Spleen (tissue), 11 donors: ENCODE measurements around the gene DIP2C. TPM values are rescaled to one million over a fixed set of nuclear protein-coding genes. Genes with fewer than 3 reads are reported as not detected.

Source experiments
- DNase-seq: peaks from one replicate; pipeline ENCODE4 v3.0.0-alpha.2; 2020
- H3K27ac ChIP-seq, 8 donors: fragments of 200-600 bp; sonication (generic) in 7 of 8; 1 replicate in 4 of 8; 2 replicates in 4 of 8; pipeline versions ENCODE4 v1.5.0 to v1.8.0; 2016 to 2021; ENCODE audit warnings: inconsistent platforms in 4 of 8, mild to moderate bottlenecking in 4 of 8, moderate library complexity in 1 of 8
- H3K27me3 ChIP-seq, 7 donors: fragments of 200-600 bp; sonication (generic) in 6 of 7; replicated peaks in 1 of 7; 1 replicate in 4 of 7; 2 replicates in 3 of 7; pipeline versions ENCODE4 v1.5.0 to v1.8.0; 2016 to 2021; ENCODE audit warnings: inconsistent platforms in 3 of 7, mild to moderate bottlenecking in 1 of 7
- H3K36me3 ChIP-seq, 6 donors: fragments of 200-600 bp; sonication (generic) in 5 of 6; 1 replicate in 4 of 6; 2 replicates in 2 of 6; pipeline versions ENCODE4 v1.5.0 to v1.8.0; 2016 to 2021; ENCODE audit warnings: inconsistent platforms in 2 of 6
- H3K4me1 ChIP-seq, 6 donors: fragments of 200-600 bp; sonication (generic) in 5 of 6; 1 replicate in 3 of 6; 2 replicates in 3 of 6; pipeline versions ENCODE4 v1.5.0 to v1.8.0; 2016 to 2021; ENCODE audit warnings: inconsistent platforms in 3 of 6
- H3K4me3 ChIP-seq, 8 donors: fragments of 200-600 bp; sonication (generic) in 7 of 8; 1 replicate in 4 of 8; 2 replicates in 4 of 8; pipeline versions ENCODE4 v1.5.0 to v1.8.0; 2016 to 2021; ENCODE audit warnings: inconsistent platforms in 4 of 8, mild to moderate bottlenecking in 4 of 8, moderate library complexity in 2 of 8
- H3K9me3 ChIP-seq, 8 donors: fragments of 200-600 bp; sonication (generic) in 7 of 8; 1 replicate in 4 of 8; 2 replicates in 4 of 8; pipeline versions ENCODE4 v1.5.0 to v1.8.0; 2016 to 2021; ENCODE audit warnings: inconsistent platforms in 4 of 8
- CTCF ChIP-seq, 11 experiments: fragments of 200-600 bp in 7 of 11; fragments of 450-650 bp in 4 of 11; sonication (generic) in 4 of 11; IDR thresholded peaks in 8 of 11; conservative IDR thresholded peaks in 3 of 11; 1 replicate in 7 of 11; 2 replicates in 4 of 11; pipeline versions ENCODE4 v1.4.0 to v1.8.0; 2016 to 2021; ENCODE audit warnings: antibody characterized with exemption in 11 of 11, inconsistent platforms in 4 of 11, mild to moderate bottlenecking in 1 of 11
- POLR2A ChIP-seq, 3 donors: fragments of 450-650 bp; IDR thresholded peaks; one replicate each; pipeline ENCODE4 v1.5.1; 2017; ENCODE audit warnings: antibody characterized with exemption in 3 of 3, mild to moderate bottlenecking in 1 of 3
- POLR2AphosphoS5 ChIP-seq, 3 donors: sonication (generic); formaldehyde crosslinking; IDR thresholded peaks; one replicate each; pipeline ENCODE4 v1.5.1; 2017; ENCODE audit warnings: antibody characterized with exemption in 3 of 3
- WGBS, 5 donors: extraction: QIAGEN DNeasy Blood & Tissue Kit in 3 of 5; methylation state at CpG; one replicate each; pipeline versions ENCODE4 v1.1.5 to v1.1.7; 2013 to 2018; 5-methylcytosine and 5-hydroxymethylcytosine counted together
- intact Hi-C: fragments of 100-400 bp; cut with DNase I; formaldehyde crosslinking; loops from one replicate; pipeline ENCODE4 v1.15.0; 2023; ENCODE audit warnings: low total_unique reads
- polyA plus RNA-seq, 3 donors: library from polyadenylated mRNA; stranded (reverse); fragments of 200-250 nt; gene quantifications; one replicate each; pipeline ENCODE4 v1.2.1, GENCODE V29; 2013
- total RNA-seq, 7 donors: library from RNA; depleted of rRNA in 3 of 7; stranded (reverse); fragments of >200 nt in 3 of 7; fragmentation: NEBNext Ultra II Directional in 4 of 7; extraction: Animal tissue kit (Norgen Biotek cat#: 25700) in 4 of 7; gene quantifications; one replicate each; pipeline versions ENCODE4 v1.1.0 to v1.2.1, GENCODE V29; 2016 to 2021
- donor health status: healthy with polysubstance abuse.
- donor health status: DM: no; HTN: no; CAD: no; lungs with moderate emphysema.
- donor health status: DM: no; HTN: no; CAD: no.
- donor health status: Bipolar disorder and iron deficiency.
- donor health status: healthy.
- donor health status: DM: no; HTN: no; CAD: no.
- donor health status: DM: yes; HTN: yes; CAD: no.

Gene DIP2C
- total and polyA plus RNA-seq, 10 donors, result 2.2 to 13.1 (median 9.0) TPM

DNA sequence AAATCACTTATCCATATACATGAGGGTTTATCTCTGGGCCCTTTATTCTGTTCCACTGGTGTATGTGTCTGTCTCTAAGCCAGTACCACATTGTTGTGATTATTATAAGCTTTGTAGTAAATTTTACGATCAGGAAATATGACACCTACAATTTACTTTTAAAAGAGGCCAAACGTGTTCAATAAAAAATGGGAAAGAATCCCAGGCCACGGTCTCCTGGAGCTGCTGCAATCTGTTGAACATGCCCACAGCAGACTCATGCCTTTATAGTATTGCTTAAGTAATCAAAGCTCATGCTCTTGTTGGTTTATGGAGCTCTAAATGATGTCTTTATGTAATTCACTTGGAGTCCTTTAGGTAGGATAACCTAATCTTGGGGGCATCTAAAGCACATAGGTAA lies 281.2 kb downstream of the DIP2C start:
- no peak overlapping the region for H3K4me3 ChIP-seq
- peaks cover 0 to 30% (median 0%) of the 10 kb centered on the region in 6 donors for H3K36me3 ChIP-seq
- no peaks in the 10 kb centered on the region for H3K4me1 ChIP-seq
- no peak for DNase-seq
- intact Hi-C loops, result no loop called here
- H3K27ac ChIP-seq, result no peak overlapping the region
- H3K27me3 ChIP-seq, result no peaks in the 10 kb centered on the region
- no peaks in the 10 kb centered on the region for H3K9me3 ChIP-seq
- WGBS, 5 donors, result 75 to 87% (median 85%) methylated on average over 3 of the region's 3 CpGs
- no peak for TF ChIP-seq POLR2A (IDR thresholded peaks at IDR 0.05)

DNA sequence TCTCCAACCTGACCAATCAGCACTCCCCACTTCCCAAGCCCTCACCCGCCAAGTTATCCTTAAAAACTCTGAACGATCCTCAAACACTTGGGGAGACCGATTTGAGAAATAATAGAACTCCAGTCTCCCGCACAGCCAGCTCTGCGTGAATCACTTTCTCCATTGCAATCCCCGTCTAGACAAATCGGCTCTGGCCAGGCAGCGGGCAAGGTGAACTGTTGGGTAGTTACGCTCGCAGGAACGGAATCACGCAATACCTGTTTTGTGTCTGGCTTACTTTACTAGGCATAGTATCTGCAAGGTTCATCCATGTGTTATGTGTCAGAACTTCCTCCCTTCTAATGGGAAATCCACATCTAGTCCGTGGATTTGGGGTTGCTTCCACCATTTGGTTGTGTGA lies 282.5 kb downstream of the DIP2C start:
- intact Hi-C loops, result no loop called here
- DNase-seq, result no peak
- Histone ChIP-seq H3K4me1 (no peaks in the 10 kb centered on the region), H3K27me3 (no peaks in the 10 kb centered on the region), H3K27ac (no peak overlapping the region), H3K9me3 (no peaks in the 10 kb centered on the region), H3K4me3 (no peak overlapping the region), H3K36me3 (peaks cover 0 to 30% (median 0%) of the 10 kb centered on the region in 6 donors)
- TF ChIP-seq POLR2A (IDR thresholded peaks at IDR 0.05) (no peak), POLR2AphosphoS5 (IDR thresholded peaks at IDR 0.05) (no peak), CTCF (IDR thresholded peaks at IDR 0.05 in 8 of 11, conservative IDR thresholded peaks at IDR 0.05 in 3 of 11) (no peak)
- 94 to 97% (median 96%) methylated on average over 13 of the region's 13 CpGs for WGBS, 5 donors

GRCh38 chr10:405648-406047 lies 283.8 kb downstream of the DIP2C start:
- Histone ChIP-seq H3K9me3 (no peaks in the 10 kb centered on the region), H3K4me3 (no peak overlapping the region), H3K27me3 (no peaks in the 10 kb centered on the region), H3K27ac (no peak overlapping the region), H3K36me3 (peaks cover 0 to 30% (median 0%) of the 10 kb centered on the region in 6 donors), H3K4me1 (no peaks in the 10 kb centered on the region)
- no peak for TF ChIP-seq POLR2A (IDR thresholded peaks at IDR 0.05)
- no peak for TF ChIP-seq CTCF (IDR thresholded peaks at IDR 0.05 in 8 of 11, conservative IDR thresholded peaks at IDR 0.05 in 3 of 11)
- TF ChIP-seq POLR2AphosphoS5 (IDR thresholded peaks at IDR 0.05), result no peak
- no peak for DNase-seq
- intact Hi-C loops, result no loop called here
- 82 to 91% (median 87%) methylated on average over 12 of the region's 12 CpGs for WGBS, 5 donors

DNA sequence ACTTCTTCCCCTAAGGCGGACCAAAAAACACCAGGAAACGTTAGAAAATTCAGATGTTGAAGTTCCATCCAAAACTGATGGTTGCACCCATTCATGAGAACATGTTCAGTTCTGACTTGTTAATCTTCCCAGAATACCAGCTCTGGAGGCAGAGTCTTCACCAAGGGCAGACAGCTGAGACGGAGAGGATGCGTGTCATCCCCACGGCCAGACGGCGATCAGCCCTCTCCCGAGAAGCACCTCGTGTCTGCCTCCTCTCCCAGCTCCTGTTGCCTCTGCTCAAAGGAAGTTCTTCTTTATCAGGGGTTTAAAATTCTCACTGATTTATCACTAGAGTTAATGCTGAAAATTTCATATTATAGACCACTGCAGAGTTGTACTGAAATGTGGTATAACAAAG lies 284.5 kb downstream of the DIP2C start:
- intact Hi-C loops, result no loop called here
- H3K9me3 ChIP-seq, result no peaks in the 10 kb centered on the region
- TF ChIP-seq POLR2A (IDR thresholded peaks at IDR 0.05), result no peak
- WGBS, 5 donors, result 93 to 97% (median 97%) methylated on average over 9 of the region's 9 CpGs
- H3K4me1 ChIP-seq, result no peaks in the 10 kb centered on the region
- H3K27me3 ChIP-seq, result no peaks in the 10 kb centered on the region
- no peak overlapping the region for H3K27ac ChIP-seq
- no peak for DNase-seq
- peaks cover 0 to 30% (median 0%) of the 10 kb centered on the region in 6 donors for H3K36me3 ChIP-seq
- no peak overlapping the region for H3K4me3 ChIP-seq

DNA sequence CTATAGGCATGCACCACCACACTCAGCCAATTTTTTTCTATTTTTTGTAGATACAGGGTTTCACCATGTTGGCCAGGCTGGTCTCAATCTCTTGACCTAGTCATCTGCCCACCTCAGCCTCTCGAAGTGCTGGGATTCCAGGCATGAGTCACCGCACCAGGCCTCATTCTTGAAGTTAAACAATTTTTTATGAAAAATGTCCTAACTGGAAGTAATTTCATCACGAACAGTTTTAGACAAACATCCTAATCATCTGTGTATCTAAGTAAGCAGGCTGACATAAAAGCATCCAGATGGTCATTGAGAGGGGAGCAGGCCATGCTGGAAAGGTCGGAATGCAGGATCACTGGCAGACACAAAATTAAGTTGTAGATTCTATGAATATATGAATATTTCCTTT lies 285.1 kb downstream of the DIP2C start:
- no peak for DNase-seq
- peaks cover 0 to 30% (median 0%) of the 10 kb centered on the region in 6 donors for H3K36me3 ChIP-seq
- H3K4me3 ChIP-seq, result no peak overlapping the region
- 83 to 94% (median 91%) methylated on average over 4 of the region's 4 CpGs for WGBS, 5 donors
- no peaks in the 10 kb centered on the region for H3K27me3 ChIP-seq
- no peaks in the 10 kb centered on the region for H3K4me1 ChIP-seq
- intact Hi-C loops, result no loop called here
- no peak overlapping the region for H3K27ac ChIP-seq
- TF ChIP-seq POLR2AphosphoS5 (IDR thresholded peaks at IDR 0.05), result no peak
- TF ChIP-seq POLR2A (IDR thresholded peaks at IDR 0.05), result no peak
- no peak for TF ChIP-seq CTCF (IDR thresholded peaks at IDR 0.05 in 8 of 11, conservative IDR thresholded peaks at IDR 0.05 in 3 of 11)
- H3K9me3 ChIP-seq, result no peaks in the 10 kb centered on the region
